Gastrocnemius medialis (tissue), 4 donors: Measurements from ENCODE around the gene SMIM28. TPM values are rescaled to one million over a fixed set of nuclear protein-coding genes. Genes with fewer than 3 reads are reported as not detected.
A peak's percentile ranks its signal among the peaks of the same experiment; 100 is the strongest.

Experiments used
- ATAC-seq, 2 donors: fragments of 150-250 bp; one replicate each; pipeline ENCODE4 v1.9.1; 2016
- DNase-seq, 2 donors: peaks; one replicate each; pipeline ENCODE4 v3.0.0-alpha.2; 2019
- H3K27ac ChIP-seq, 4 donors: fragments of 200-600 bp; sonication (generic); 1 replicate in 1 of 4; 2 replicates in 3 of 4; pipeline ENCODE4 v1.5.1; 2016 to 2018; ENCODE audit warnings: mild to moderate bottlenecking in 2 of 4, moderate library complexity in 1 of 4
- H3K27me3 ChIP-seq, 3 donors: fragments of 200-600 bp; sonication (generic) in 2 of 3; 1 replicate in 1 of 3; 2 replicates in 2 of 3; pipeline versions ENCODE4 v1.5.1 to v1.6.0; 2016 to 2019; ENCODE audit warnings: mild to moderate bottlenecking in 1 of 3, moderate library complexity in 1 of 3
- H3K36me3 ChIP-seq, 2 donors: fragments of 200-600 bp; sonication (generic) in 1 of 2; one replicate each; pipeline ENCODE4 v1.5.1; 2017 to 2018
- H3K4me1 ChIP-seq, 2 donors: fragments of 200-600 bp; sonication (generic) in 1 of 2; one replicate each; pipeline ENCODE4 v1.5.1; 2016 to 2017; ENCODE audit warnings: mild to moderate bottlenecking in 2 of 2
- H3K4me3 ChIP-seq, 4 donors: fragments of 200-600 bp; sonication (generic) in 3 of 4; 1 replicate in 1 of 4; 2 replicates in 3 of 4; pipeline ENCODE4 v1.5.1; 2016 to 2019; ENCODE audit warnings: mild to moderate bottlenecking in 2 of 4
- H3K9me3 ChIP-seq, 3 donors: fragments of 200-600 bp; sonication (generic) in 2 of 3; 1 replicate in 1 of 3; 2 replicates in 2 of 3; pipeline ENCODE4 v1.5.1; 2016 to 2019
- POLR2A ChIP-seq, 2 donors: fragments of 450-650 bp; IDR thresholded peaks; one replicate each; pipeline ENCODE4 v1.6.1; 2017; ENCODE audit warnings: antibody characterized with exemption in 2 of 2, mild to moderate bottlenecking in 2 of 2, moderate library complexity in 2 of 2
- in situ Hi-C, 4 donors: fragments of 200-750 bp; cut with MboI; loops; one replicate each; pipeline versions ENCODE4 v1.15.0 to v1.8.0; 2017; ENCODE audit warnings: low sequenced_read_pairs in 4 of 4
- intact Hi-C: fragments of 100-400 bp; cut with DNase I; formaldehyde crosslinking; loops from one replicate; pipeline ENCODE4 v1.15.1; 2023; ENCODE audit warnings: low total_unique reads
- total RNA-seq, 4 donors: library from RNA; depleted of rRNA; stranded (reverse); fragments of >200 nt; gene quantifications; one replicate each; pipeline versions ENCODE4 v1.1.0 to v1.2.3, GENCODE V29; 2016
- TF ChIP-seq, protein P1 (sequence below), 5 experiments: fragments of 450-650 bp in 3 of 5; fragments of 200-600 bp in 2 of 5; sonication (generic) in 2 of 5; IDR thresholded peaks in 4 of 5; conservative IDR thresholded peaks in 1 of 5; 1 replicate in 4 of 5; 2 replicates in 1 of 5; pipeline ENCODE4 v1.5.1; 2016 to 2019; ENCODE audit warnings: antibody characterized with exemption in 5 of 5, mild to moderate bottlenecking in 3 of 5, moderate library complexity in 3 of 5

Gene SMIM28
- total RNA-seq, 4 donors from 2014 or later: not detected

DNA sequence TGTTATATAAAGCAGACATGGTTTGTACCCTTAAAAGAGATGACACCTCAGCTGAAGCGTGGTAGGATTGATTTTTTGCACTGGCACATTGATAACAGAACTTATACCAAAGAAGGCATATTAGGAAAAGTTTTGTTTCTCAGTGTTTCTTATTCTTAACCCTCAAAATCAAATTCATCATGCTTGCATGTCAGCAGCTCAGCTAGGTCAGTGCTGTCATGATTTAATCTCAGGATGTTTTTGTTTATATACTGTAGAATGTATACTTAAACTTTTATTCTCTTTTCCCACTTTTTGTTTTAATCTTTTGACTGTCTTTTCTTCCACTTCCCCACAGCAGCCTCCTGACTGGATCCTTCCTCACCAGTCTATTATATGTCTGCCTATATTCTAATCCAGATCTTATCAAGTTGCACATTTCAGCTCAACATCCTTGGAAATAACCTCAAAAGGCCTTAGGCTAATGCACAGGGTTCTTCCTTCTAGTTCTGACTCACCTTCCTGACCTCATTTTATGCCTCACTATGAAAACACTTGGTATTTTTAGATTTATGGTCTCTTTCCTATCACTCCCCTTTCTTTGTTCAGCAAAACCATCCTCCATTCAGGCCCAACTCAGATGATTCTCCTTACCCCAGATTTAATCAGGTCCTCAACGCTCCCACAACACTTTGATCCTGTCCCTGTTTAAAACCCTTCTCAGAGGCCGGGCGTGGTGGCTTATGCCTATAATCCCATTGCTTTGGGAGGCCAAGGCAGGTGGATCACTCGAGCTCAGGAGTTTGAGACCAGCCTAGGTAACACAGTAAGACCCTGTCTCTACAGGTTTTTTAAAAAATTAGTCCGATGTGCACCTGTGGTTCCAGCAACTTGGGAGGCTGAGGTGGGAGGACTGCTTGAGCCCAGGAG, 33.5 kb downstream of the SMIM28 start:
- peaks cover 0 to 87% of the 10 kb centered on the region in 2 donors for H3K36me3 ChIP-seq
- TF ChIP-seq, protein P1, sequence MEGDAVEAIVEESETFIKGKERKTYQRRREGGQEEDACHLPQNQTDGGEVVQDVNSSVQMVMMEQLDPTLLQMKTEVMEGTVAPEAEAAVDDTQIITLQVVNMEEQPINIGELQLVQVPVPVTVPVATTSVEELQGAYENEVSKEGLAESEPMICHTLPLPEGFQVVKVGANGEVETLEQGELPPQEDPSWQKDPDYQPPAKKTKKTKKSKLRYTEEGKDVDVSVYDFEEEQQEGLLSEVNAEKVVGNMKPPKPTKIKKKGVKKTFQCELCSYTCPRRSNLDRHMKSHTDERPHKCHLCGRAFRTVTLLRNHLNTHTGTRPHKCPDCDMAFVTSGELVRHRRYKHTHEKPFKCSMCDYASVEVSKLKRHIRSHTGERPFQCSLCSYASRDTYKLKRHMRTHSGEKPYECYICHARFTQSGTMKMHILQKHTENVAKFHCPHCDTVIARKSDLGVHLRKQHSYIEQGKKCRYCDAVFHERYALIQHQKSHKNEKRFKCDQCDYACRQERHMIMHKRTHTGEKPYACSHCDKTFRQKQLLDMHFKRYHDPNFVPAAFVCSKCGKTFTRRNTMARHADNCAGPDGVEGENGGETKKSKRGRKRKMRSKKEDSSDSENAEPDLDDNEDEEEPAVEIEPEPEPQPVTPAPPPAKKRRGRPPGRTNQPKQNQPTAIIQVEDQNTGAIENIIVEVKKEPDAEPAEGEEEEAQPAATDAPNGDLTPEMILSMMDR (IDR thresholded peaks at IDR 0.05 in 4 of 5, conservative IDR thresholded peaks at IDR 0.05 in 1 of 5): no peak
- TF ChIP-seq POLR2A (IDR thresholded peaks at IDR 0.05): no peak
- no peaks in the 10 kb centered on the region for H3K27me3 ChIP-seq
- ATAC-seq (no peak), DNase-seq (no peak)
- H3K27ac ChIP-seq: peak overlapping the region in 1 of 4 donors; percentile 42
- no peaks in the 10 kb centered on the region for H3K4me1 ChIP-seq
- intact Hi-C loops (no loop called here), in situ Hi-C loops (loop anchor here in 2 of 4 donors (10.0 to 25.0 kb wide), 2 partner anchors 351 to 364 kb away; partner anchors contain the start of gene CCDC28A (in 2 of the 2))
- H3K4me3 ChIP-seq: no peak overlapping the region
- H3K9me3 ChIP-seq: no peaks in the 10 kb centered on the region

DNA sequence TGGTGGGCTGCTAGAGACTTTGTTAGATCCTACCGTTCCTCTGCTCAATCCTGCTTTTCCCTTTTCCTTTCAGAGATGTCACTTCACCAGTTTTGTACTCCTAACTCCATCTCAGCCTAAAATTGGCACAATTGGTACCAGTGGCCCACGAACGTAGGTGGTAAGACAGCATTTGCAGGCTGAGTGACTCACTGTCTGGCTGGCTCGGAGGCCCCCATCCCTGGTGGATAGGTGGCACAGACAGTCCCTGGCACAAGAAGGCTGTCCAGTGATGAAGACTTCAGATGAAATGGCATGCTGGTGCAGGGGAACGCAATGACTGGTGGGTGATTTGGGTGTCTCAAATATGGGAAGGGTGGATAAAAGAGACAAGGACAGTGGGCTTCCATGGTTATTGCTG, 37.4 kb downstream of the SMIM28 start:
- no peaks in the 10 kb centered on the region for H3K27me3 ChIP-seq
- ATAC-seq: no peak
- DNase-seq: no peak
- TF ChIP-seq, protein P1 (IDR thresholded peaks at IDR 0.05 in 4 of 5, conservative IDR thresholded peaks at IDR 0.05 in 1 of 5): no peak
- intact Hi-C loops: no loop called here
- H3K36me3 ChIP-seq: peaks cover 0 to 64% of the 10 kb centered on the region in 2 donors
- no peak overlapping the region for H3K27ac ChIP-seq
- H3K4me3 ChIP-seq: no peak overlapping the region
- in situ Hi-C loops: loop anchor here in 2 of 4 donors (10.0 to 25.0 kb wide), 2 partner anchors 347 to 360 kb away; partner anchors contain the start of gene CCDC28A (in 2 of the 2)
- H3K9me3 ChIP-seq: no peaks in the 10 kb centered on the region
- H3K4me1 ChIP-seq: no peaks in the 10 kb centered on the region

- intact Hi-C loops: no loop called here
- TF ChIP-seq POLR2A (IDR thresholded peaks at IDR 0.05): no peak
- TF ChIP-seq, protein P1 (IDR thresholded peaks at IDR 0.05 in 4 of 5, conservative IDR thresholded peaks at IDR 0.05 in 1 of 5): no peak
- Histone ChIP-seq H3K36me3 (peaks cover 0 to 56% of the 10 kb centered on the region in 2 donors), H3K27ac (no peak overlapping the region), H3K27me3 (no peaks in the 10 kb centered on the region), H3K4me3 (no peak overlapping the region), H3K4me1 (no peaks in the 10 kb centered on the region), H3K9me3 (no peaks in the 10 kb centered on the region)
- in situ Hi-C loops: loop anchor here in 2 of 4 donors (10.0 to 25.0 kb wide), 2 partner anchors 346 to 359 kb away; partner anchors contain the start of gene CCDC28A (in 2 of the 2)
- DNase-seq: no peak
- ATAC-seq: no peak
Observed at GRCh38 chr6:138416206-138416605, 38.5 kb downstream of the SMIM28 start.

- H3K9me3 ChIP-seq: no peaks in the 10 kb centered on the region
- H3K4me1 ChIP-seq: no peaks in the 10 kb centered on the region
- ATAC-seq (no peak), DNase-seq (no peak)
- intact Hi-C loops (no loop called here), in situ Hi-C loops (loop anchor here in 2 of 4 donors (10.0 to 25.0 kb wide), 2 partner anchors 345 to 357 kb away; partner anchors contain the start of gene CCDC28A (in 2 of the 2))
- H3K27ac ChIP-seq: no peak overlapping the region
- peaks cover 0 to 42% of the 10 kb centered on the region in 2 donors for H3K36me3 ChIP-seq
- TF ChIP-seq, protein P1 (IDR thresholded peaks at IDR 0.05 in 4 of 5, conservative IDR thresholded peaks at IDR 0.05 in 1 of 5): no peak
- TF ChIP-seq POLR2A (IDR thresholded peaks at IDR 0.05): no peak
- H3K4me3 ChIP-seq: no peak overlapping the region
- no peaks in the 10 kb centered on the region for H3K27me3 ChIP-seq
Observed at GRCh38 chr6:138417493-138418117, 39.9 kb downstream of the SMIM28 start.
